H1 (cell line): ENCODE measurements around the gene UBASH3B. TPM values are rescaled to one million over a fixed set of nuclear protein-coding genes. Genes with fewer than 3 reads are reported as not detected.

Experiments used
- CTCF ChIA-PET: fragments of 300-600 bp; sonication (Branson Sonifier 250); formaldehyde crosslinking; loops from one replicate; lab custom pipeline; 2021; ENCODE audit not compliant: partially characterized antibody; lab: Charles Lee
- POLR2A ChIA-PET: fragments of 300-600 bp; sonication (Branson Sonifier 250); formaldehyde crosslinking; loops from one replicate; lab custom pipeline; 2021; ENCODE audit warnings: inconsistent platforms; ENCODE audit not compliant: partially characterized antibody; lab: Charles Lee
- DNase-seq, 2 experiments: peaks; one replicate each; pipeline versions ENCODE4 v3.0.0 to v3.0.0-alpha.2; 2010 to 2022; ENCODE audit warnings: low spot score in 2 of 2, low read depth in 1 of 2, mixed read lengths in 1 of 2
- FAIRE-seq: peaks from 2 replicates; lab custom pipeline; 2011; peaks lifted over from hg19 to GRCh38; lab: Jason Lieb, UNC
- H2AFZ ChIP-seq: 2 replicates; pipeline ENCODE4 v1.8.1; 2012; ENCODE audit warnings: low read length, inconsistent platforms
- H2AK5ac ChIP-seq: 2 replicates; pipeline ENCODE4 v1.6.1; 2013; ENCODE audit warnings: low read depth, low read length
- H2BK120ac ChIP-seq: replicated peaks from 2 replicates; pipeline ENCODE3; 2013; ENCODE audit warnings: low read depth, low read length, inconsistent platforms
- H2BK12ac ChIP-seq: 2 replicates; pipeline ENCODE4 v1.6.1; 2013; ENCODE audit warnings: low read depth, low read length
- H2BK15ac ChIP-seq: 2 replicates; pipeline ENCODE4 v1.6.1; 2013; ENCODE audit warnings: low read length
- H2BK20ac ChIP-seq: 2 replicates; pipeline ENCODE4 v1.6.1; 2013; ENCODE audit warnings: low read length
- H2BK5ac ChIP-seq: 2 replicates; pipeline ENCODE4 v1.6.1; 2013; ENCODE audit warnings: low read depth, low read length
- H3K14ac ChIP-seq: 2 replicates; pipeline ENCODE4 v1.6.1; 2013; ENCODE audit warnings: inconsistent platforms; ENCODE audit not compliant: insufficient read length
- H3K18ac ChIP-seq: 2 replicates; pipeline ENCODE4 v1.6.1; 2013; ENCODE audit warnings: low read length; ENCODE audit errors: extremely low read depth
- H3K23ac ChIP-seq: 2 replicates; pipeline ENCODE4 v1.6.1; 2013; ENCODE audit warnings: inconsistent platforms; ENCODE audit not compliant: insufficient read length
- H3K23me2 ChIP-seq: 2 replicates; pipeline ENCODE4 v1.6.1; 2013; ENCODE audit warnings: low read depth, low read length
- H3K27ac ChIP-seq: 2 replicates; pipeline ENCODE4 v1.6.1; 2011; ENCODE audit warnings: low read depth, low read length, inconsistent platforms
- H3K27me3 ChIP-seq, 4 experiments: replicated peaks in 1 of 4; 1 replicate in 1 of 4; 2 replicates in 3 of 4; pipeline versions ENCODE4 v1.6.1 to v1.8.1; 2011 to 2013; ENCODE audit warnings: low read length in 3 of 4, mild to moderate bottlenecking in 3 of 4, inconsistent platforms in 2 of 4, mixed read lengths in 2 of 4, moderate library complexity in 1 of 4; ENCODE audit not compliant: control insufficient read depth in 3 of 4, insufficient read depth in 3 of 4; ENCODE audit errors: extremely low read depth in 1 of 4
- H3K36me3 ChIP-seq, 4 experiments: 2 replicates each; pipeline versions ENCODE4 v1.6.1 to v1.8.1; 2011 to 2013; ENCODE audit warnings: mild to moderate bottlenecking in 4 of 4, low read length in 3 of 4, moderate library complexity in 2 of 4, control low read depth in 1 of 4, inconsistent platforms in 1 of 4; ENCODE audit not compliant: insufficient read depth in 4 of 4, control insufficient read depth in 2 of 4
- H3K4ac ChIP-seq: replicated peaks from 2 replicates; pipeline ENCODE3; 2013; ENCODE audit warnings: low read length, low read depth, mixed read lengths, inconsistent platforms; ENCODE audit not compliant: insufficient read length
- H3K4me1 ChIP-seq, 4 experiments: replicated peaks in 1 of 4; 1 replicate in 1 of 4; 2 replicates in 3 of 4; pipeline versions ENCODE4 v1.6.1 to v1.8.1; 2011 to 2013; ENCODE audit warnings: low read length in 3 of 4, inconsistent platforms in 2 of 4, mixed read lengths in 1 of 4; ENCODE audit not compliant: insufficient read depth in 4 of 4, control insufficient read depth in 3 of 4
- H3K4me2 ChIP-seq, 2 experiments: 2 replicates each; pipeline versions ENCODE4 v1.6.1 to v1.8.1; 2011 to 2013; ENCODE audit warnings: low read depth in 2 of 2, low read length in 2 of 2, control low read depth in 1 of 2, inconsistent platforms in 1 of 2, mild to moderate bottlenecking in 1 of 2; ENCODE audit not compliant: insufficient read depth in 1 of 2
- H3K4me3 ChIP-seq, 4 experiments: fragments of 200-600, 300-600 bp in 1 of 4; sonication (generic), shearing (Covaris generic), sonication (Bioruptor Twin) in 1 of 4; 2 replicates each; pipeline versions ENCODE4 v1.5.1 to v1.8.1; 2011 to 2016; ENCODE audit warnings: low read length in 4 of 4, low read depth in 3 of 4, control low read depth in 2 of 4, inconsistent platforms in 2 of 4, mild to moderate bottlenecking in 2 of 4, mixed read lengths in 1 of 4, moderate library complexity in 1 of 4; ENCODE audit not compliant: insufficient read depth in 2 of 4; ENCODE audit errors: extremely low read depth in 1 of 4
- H3K56ac ChIP-seq: replicated peaks from 2 replicates; pipeline ENCODE3; 2013; ENCODE audit warnings: low read depth, mild to moderate bottlenecking, mixed read lengths, low read length, inconsistent platforms; ENCODE audit not compliant: insufficient read length
- H3K79me1 ChIP-seq: 2 replicates; pipeline ENCODE4 v1.6.1; 2013; ENCODE audit warnings: low read depth, low read length, control low read depth
- H3K79me2 ChIP-seq, 2 experiments: 2 replicates each; pipeline versions ENCODE4 v1.6.1 to v1.8.1; 2012 to 2013; ENCODE audit warnings: low read length in 2 of 2, mild to moderate bottlenecking in 2 of 2, inconsistent platforms in 1 of 2; ENCODE audit not compliant: insufficient read depth in 2 of 2, control insufficient read depth in 1 of 2
- H3K9ac ChIP-seq, 4 experiments: replicated peaks in 1 of 4; 1 replicate in 1 of 4; 2 replicates in 3 of 4; pipeline versions ENCODE4 v1.6.1 to v1.8.1; 2011 to 2013; ENCODE audit warnings: low read depth in 3 of 4, low read length in 3 of 4, control low read depth in 2 of 4, mild to moderate bottlenecking in 2 of 4, moderate library complexity in 2 of 4, inconsistent platforms in 1 of 4; ENCODE audit errors: extremely low read depth in 1 of 4
- H3K9me3 ChIP-seq, 2 experiments: 2 replicates each; pipeline versions ENCODE4 v1.6.1 to v1.8.1; 2012 to 2013; ENCODE audit warnings: mild to moderate bottlenecking in 2 of 2, moderate library complexity in 2 of 2, control low read depth in 1 of 2, inconsistent platforms in 1 of 2, low read depth in 1 of 2, low read length in 1 of 2, mixed read lengths in 1 of 2; ENCODE audit not compliant: insufficient read depth in 2 of 2
- H4K20me1 ChIP-seq, 2 experiments: replicated peaks in 1 of 2; 2 replicates each; pipeline versions ENCODE3 to v1.8.1; 2011 to 2013; ENCODE audit warnings: inconsistent platforms in 2 of 2, low read length in 2 of 2, mild to moderate bottlenecking in 1 of 2; ENCODE audit not compliant: insufficient read depth in 2 of 2, control insufficient read depth in 1 of 2
- H4K5ac ChIP-seq: 2 replicates; pipeline ENCODE4 v1.6.1; 2013; ENCODE audit warnings: low read length, low read depth, mixed read lengths, inconsistent platforms; ENCODE audit not compliant: insufficient read length
- H4K8ac ChIP-seq: 2 replicates; pipeline ENCODE4 v1.8.0; 2013; ENCODE audit warnings: mild to moderate bottlenecking, moderate library complexity, low read length, inconsistent platforms; ENCODE audit not compliant: insufficient read depth; ENCODE audit errors: extremely low read depth
- H4K91ac ChIP-seq: replicated peaks from 2 replicates; pipeline ENCODE3; 2013; ENCODE audit warnings: low read length, mixed read lengths, inconsistent platforms; ENCODE audit not compliant: insufficient read length
- CTBP2 ChIP-seq: IDR thresholded peaks from 2 replicates; pipeline ENCODE4 v1.7.0; 2011; ENCODE audit warnings: borderline replicate concordance, mild to moderate bottlenecking, moderate library complexity, mixed read lengths, low read length; ENCODE audit not compliant: insufficient read depth, insufficient read length
- EGR1 ChIP-seq: IDR thresholded peaks from 2 replicates; pipeline ENCODE4 v1.6.1; 2011; ENCODE audit warnings: low read depth, low read length, borderline replicate concordance
- GTF2F1 ChIP-seq: IDR thresholded peaks from 2 replicates; pipeline ENCODE4 v1.6.1; 2012; ENCODE audit warnings: low read depth, low read length, improper control_type of control experiment, borderline replicate concordance
- JUND ChIP-seq: IDR thresholded peaks from 2 replicates; pipeline ENCODE4 v1.6.1; 2011; ENCODE audit warnings: mild to moderate bottlenecking, improper control_type of control experiment, low read length
- KDM1A ChIP-seq: fragments of 200-600, 300-600 bp; sonication (generic); IDR thresholded peaks from 2 replicates; pipeline ENCODE4 v1.7.1; 2016; ENCODE audit warnings: mild to moderate bottlenecking, low read length, borderline replicate concordance
- POLR2AphosphoS5 ChIP-seq: IDR thresholded peaks from 2 replicates; pipeline ENCODE4 v1.6.1; 2011; ENCODE audit warnings: low read depth, low read length
- SAP30 ChIP-seq: fragments of 300-600 bp; sonication (generic); IDR thresholded peaks from 2 replicates; pipeline ENCODE4 v1.7.1; 2012; ENCODE audit warnings: low read length, moderate library complexity, mild to moderate bottlenecking, inconsistent platforms; ENCODE audit not compliant: insufficient read depth, insufficient replicate concordance
- SP1 ChIP-seq: IDR thresholded peaks from 2 replicates; pipeline ENCODE4 v1.6.1; 2011; ENCODE audit warnings: low read depth, low read length
- SP4 ChIP-seq: IDR thresholded peaks from 2 replicates; pipeline ENCODE4 v1.6.1; 2012; ENCODE audit warnings: low read length, inconsistent platforms
- YY1 ChIP-seq: IDR thresholded peaks from 2 replicates; pipeline ENCODE4 v1.6.1; 2011; ENCODE audit warnings: low read depth, mild to moderate bottlenecking, low read length
- WGBS, 2 experiments: shearing (Covaris generic) in 1 of 2; methylation state at CpG; one replicate each; pipeline versions ENCODE4 v1.1.6 to v1.1.7; 2013 to 2015; ENCODE audit warnings: low lambda C conversion rate in 2 of 2, mixed read lengths in 2 of 2, inconsistent platforms in 1 of 2, low coverage in 1 of 2, missing lambda C conversion rate in 1 of 2; ENCODE audit not compliant: insufficient replicate concordance in 2 of 2, insufficient coverage in 1 of 2, insufficient read length in 1 of 2; ENCODE audit errors: extremely low coverage in 1 of 2, missing lambda C conversion rate in 1 of 2; 5-methylcytosine and 5-hydroxymethylcytosine counted together
- polyA plus RNA-seq, 7 experiments: library from polyadenylated mRNA; depleted of rRNA in 3 of 7; stranded (reverse) in 5 of 7; unstranded in 2 of 7; fragments of >200 nt in 5 of 7; fragments of 200-250 nt in 2 of 7; gene quantifications; 1 replicate in 5 of 7; 2 replicates in 1 of 7; 4 replicates in 1 of 7; pipeline versions ENCODE4 v1.2.1 to v1.2.3, GENCODE V29; 2011 to 2013; ENCODE audit warnings: missing spikeins in 2 of 7, mixed read lengths in 2 of 7
- total RNA-seq: library from RNA; stranded (reverse); fragmentation: NEBNext Ultra II Directional; extraction: Animal tissue kit (Norgen Biotek cat#: 25700); gene quantifications from 2 replicates; pipeline ENCODE4 v1.2.1, GENCODE V29; 2021
- TF ChIP-seq, protein P1 (sequence below): IDR thresholded peaks from 2 replicates; pipeline ENCODE4 v1.6.1; 2012; ENCODE audit warnings: low read length, inconsistent platforms
- TF ChIP-seq, protein P2 (sequence below): IDR thresholded peaks from 2 replicates; pipeline ENCODE4 v1.6.1; 2011; ENCODE audit warnings: low read depth, mild to moderate bottlenecking, low read length; ENCODE audit not compliant: insufficient read depth

The UBASH3B gene
- total and polyA plus RNA-seq, 2 of the 8 experiments (the other 6 are each of a cell fraction or from before 2014, with no cell fraction given) = 7.5 to 9.5 TPM

DNA sequence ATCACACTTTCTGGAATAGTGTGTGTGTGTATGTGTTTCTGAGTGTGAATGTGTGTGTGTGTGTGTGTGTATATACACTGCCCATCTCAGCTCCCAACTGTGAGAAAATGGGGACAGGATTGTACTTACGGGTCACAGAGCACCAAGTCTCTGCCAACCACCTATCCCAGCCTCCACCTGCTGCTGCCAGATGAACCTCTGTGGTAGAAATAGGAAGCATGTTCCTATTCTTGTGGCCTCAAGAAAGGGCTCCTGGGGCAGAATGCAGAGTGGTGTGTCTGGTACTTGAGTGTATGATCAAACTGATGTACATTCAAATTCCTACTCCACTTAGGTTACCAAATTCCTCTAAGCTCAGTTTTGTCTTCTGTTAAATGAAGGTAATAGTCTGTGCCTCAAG is 14.6 kb downstream of the UBASH3B start:
- no peak overlapping the region for H3K4me3 ChIP-seq
- peaks cover 4 to 7% of the 10 kb centered on the region in 2 experiments; a peak in 3 of 4 replicates for H3K9me3 ChIP-seq
- H3K9ac ChIP-seq = no peak overlapping the region
- H2AK5ac ChIP-seq = no peak overlapping the region
- POLR2A ChIA-PET = no interaction called here
- no peak overlapping the region for H2BK20ac ChIP-seq
- no peaks in the 10 kb centered on the region for H3K4me1 ChIP-seq
- H2BK12ac ChIP-seq = no peak overlapping the region
- H2BK5ac ChIP-seq = no peak overlapping the region
- H3K23ac ChIP-seq = no peak overlapping the region
- 90% methylated on average over 1 of the region's 1 CpG; no CpG with 5 or more reads in 1 of the 2 experiments for WGBS, 2 experiments
- H3K18ac ChIP-seq = no peak overlapping the region
- H3K79me2 ChIP-seq = no peaks in the 10 kb centered on the region; a peak in 1 of 4 replicates
- CTCF ChIA-PET = interaction anchor here (1.3 to 1.7 kb wide), 7 partner anchors 10 to 885 kb away, joined by 3 to 5 read pairs (median 3); no protein-coding TSS in a partner anchor
- no peaks in the 10 kb centered on the region for H3K27me3 ChIP-seq
- H2BK120ac ChIP-seq = no peak overlapping the region
- no peak overlapping the region for H3K4ac ChIP-seq
- DNase-seq (no peak), FAIRE-seq (no peak)
- H4K8ac ChIP-seq = no peak overlapping the region
- H3K56ac ChIP-seq = no peak overlapping the region
- H3K23me2 ChIP-seq = no peaks in the 10 kb centered on the region
- no peak overlapping the region for H4K91ac ChIP-seq
- no peak overlapping the region for H2BK15ac ChIP-seq
- H4K20me1 ChIP-seq = no peaks in the 10 kb centered on the region
- H4K5ac ChIP-seq = no peak overlapping the region
- H2AFZ ChIP-seq = no peak overlapping the region
- peaks cover 0 to 5% (median 0%) of the 10 kb centered on the region in 4 experiments; a peak in 1 of 8 replicates for H3K36me3 ChIP-seq
- no peaks in the 10 kb centered on the region for H3K79me1 ChIP-seq
- H3K14ac ChIP-seq = no peak overlapping the region
- H3K4me2 ChIP-seq = no peak overlapping the region
- H3K27ac ChIP-seq = no peak overlapping the region
- TF ChIP-seq GTF2F1 = no peak
- no peak for TF ChIP-seq SAP30
- no peak for TF ChIP-seq SP4
- no peak for TF ChIP-seq YY1
- TF ChIP-seq POLR2AphosphoS5 = no peak
- TF ChIP-seq JUND = no peak
- TF ChIP-seq EGR1 = no peak
- TF ChIP-seq, protein P1, sequence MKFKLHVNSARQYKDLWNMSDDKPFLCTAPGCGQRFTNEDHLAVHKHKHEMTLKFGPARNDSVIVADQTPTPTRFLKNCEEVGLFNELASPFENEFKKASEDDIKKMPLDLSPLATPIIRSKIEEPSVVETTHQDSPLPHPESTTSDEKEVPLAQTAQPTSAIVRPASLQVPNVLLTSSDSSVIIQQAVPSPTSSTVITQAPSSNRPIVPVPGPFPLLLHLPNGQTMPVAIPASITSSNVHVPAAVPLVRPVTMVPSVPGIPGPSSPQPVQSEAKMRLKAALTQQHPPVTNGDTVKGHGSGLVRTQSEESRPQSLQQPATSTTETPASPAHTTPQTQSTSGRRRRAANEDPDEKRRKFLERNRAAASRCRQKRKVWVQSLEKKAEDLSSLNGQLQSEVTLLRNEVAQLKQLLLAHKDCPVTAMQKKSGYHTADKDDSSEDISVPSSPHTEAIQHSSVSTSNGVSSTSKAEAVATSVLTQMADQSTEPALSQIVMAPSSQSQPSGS = no peak
- no peak for TF ChIP-seq KDM1A
- TF ChIP-seq SP1 = no peak
- TF ChIP-seq, protein P2, sequence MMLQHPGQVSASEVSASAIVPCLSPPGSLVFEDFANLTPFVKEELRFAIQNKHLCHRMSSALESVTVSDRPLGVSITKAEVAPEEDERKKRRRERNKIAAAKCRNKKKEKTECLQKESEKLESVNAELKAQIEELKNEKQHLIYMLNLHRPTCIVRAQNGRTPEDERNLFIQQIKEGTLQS = no peak
- no peak for TF ChIP-seq CTBP2
